ENCODE measurements around the gene NUBP2.

Gene NUBP2

GRCh38 chr16:1808691-1809090 is 25.9 kb downstream of the NUBP2 start:
- no peak for DNase-seq
- no peak for TF ChIP-seq GATA1 (IDR thresholded peaks at IDR 0.05; ENCODE audit: low read depth, low read length)
- TF ChIP-seq POLR2A (IDR thresholded peaks at IDR 0.05; ENCODE audit: low read length): no peak

- no peak for TF ChIP-seq GATA1 (IDR thresholded peaks at IDR 0.05; ENCODE audit: low read depth, low read length)
- no peak for TF ChIP-seq POLR2A (IDR thresholded peaks at IDR 0.05; ENCODE audit: low read length)
- no peak for DNase-seq
Observed at GRCh38 chr16:1809281-1809801, 26.6 kb downstream of the NUBP2 start.

DNA sequence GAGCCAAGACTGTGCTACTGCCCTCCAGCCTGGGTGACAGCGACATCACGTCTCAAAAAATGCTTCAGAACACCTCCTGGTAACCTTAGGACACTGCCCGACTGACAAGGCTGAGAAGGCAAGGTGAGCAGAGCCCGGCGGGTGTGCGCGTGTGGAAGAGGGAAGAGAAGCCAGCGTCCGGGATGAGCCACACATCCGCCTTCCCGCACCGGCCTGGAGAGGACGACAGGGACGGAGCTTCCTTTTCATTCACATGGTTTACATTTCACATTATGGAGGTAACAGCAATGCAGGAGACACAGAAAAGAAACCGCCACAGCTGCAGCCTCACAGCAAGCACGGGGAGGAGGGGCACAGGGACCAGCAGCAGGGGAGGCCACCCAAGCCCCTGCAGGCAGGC is 27.3 kb downstream of the NUBP2 start:
- no peak for DNase-seq
- no peak for TF ChIP-seq GATA1 (IDR thresholded peaks at IDR 0.05; ENCODE audit: low read depth, low read length)
- TF ChIP-seq POLR2A (IDR thresholded peaks at IDR 0.05; ENCODE audit: low read length): no peak

GRCh38 chr16:1810536-1810935 is 27.8 kb downstream of the NUBP2 start:
- TF ChIP-seq POLR2A (IDR thresholded peaks at IDR 0.05; ENCODE audit: low read length) (no peak), GATA1 (IDR thresholded peaks at IDR 0.05; ENCODE audit: low read depth, low read length) (no peak)
- no peak for DNase-seq

- peak; percentile 82 to 84 for DNase-seq
- no peak for TF ChIP-seq GATA1 (IDR thresholded peaks at IDR 0.05; ENCODE audit: low read depth, low read length)
- TF ChIP-seq POLR2A (IDR thresholded peaks at IDR 0.05; ENCODE audit: low read length): no peak
Observed at GRCh38 chr16:1812732-1813163, 30.0 kb downstream of the NUBP2 start.

GRCh38 chr16:1815461-1815860 is 32.7 kb downstream of the NUBP2 start:
- no peak for DNase-seq
- TF ChIP-seq GATA1 (IDR thresholded peaks at IDR 0.05; ENCODE audit: low read depth, low read length) (no peak), POLR2A (IDR thresholded peaks at IDR 0.05; ENCODE audit: low read length) (no peak)

GRCh38 chr16:1816396-1817275 is 33.9 kb downstream of the NUBP2 start:
- TF ChIP-seq POLR2A (IDR thresholded peaks at IDR 0.05; ENCODE audit: low read length): no peak
- no peak for TF ChIP-seq GATA1 (IDR thresholded peaks at IDR 0.05; ENCODE audit: low read depth, low read length)
- DNase-seq: no peak

DNA sequence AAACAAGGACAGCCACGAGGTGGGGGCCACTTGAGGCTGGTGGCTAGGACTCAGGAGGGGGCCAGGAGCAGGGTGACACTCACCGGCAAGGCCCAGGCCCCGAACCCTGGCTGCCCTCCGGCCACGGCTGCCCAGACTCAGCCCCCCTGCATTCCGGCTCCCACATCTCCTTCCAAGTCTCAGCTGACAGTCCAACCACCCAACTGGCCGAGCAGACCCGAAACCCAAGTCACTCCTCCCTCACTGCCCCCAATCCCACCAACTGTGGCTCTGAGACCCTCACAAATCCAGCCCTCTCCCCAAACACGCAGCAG is 34.5 kb downstream of the NUBP2 start:
- TF ChIP-seq GATA1 (IDR thresholded peaks at IDR 0.05; ENCODE audit: low read depth, low read length): no peak
- no peak for TF ChIP-seq POLR2A (IDR thresholded peaks at IDR 0.05; ENCODE audit: low read length)
- no peak for DNase-seq

DNA sequence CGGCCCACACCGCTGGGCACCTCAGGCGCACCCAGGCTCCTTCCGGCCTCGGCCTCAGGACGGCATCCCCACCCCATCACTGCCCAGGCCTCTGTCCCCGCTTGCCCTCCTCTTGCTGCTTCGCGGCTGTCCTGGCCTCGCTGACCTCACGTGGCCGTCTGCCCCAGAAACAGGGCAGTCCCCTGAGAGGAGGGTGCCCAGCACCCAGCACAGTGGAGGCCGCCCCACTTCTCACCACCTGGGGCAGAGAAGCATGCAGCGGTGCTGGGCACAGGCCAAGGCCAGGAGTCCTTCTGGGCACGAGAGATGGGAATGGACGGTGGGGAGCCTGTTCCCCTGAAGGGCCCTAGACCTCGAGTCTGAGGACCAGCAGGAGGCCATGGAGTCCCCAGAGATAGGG is 35.0 kb downstream of the NUBP2 start:
- no peak for TF ChIP-seq GATA1 (IDR thresholded peaks at IDR 0.05; ENCODE audit: low read depth, low read length)
- TF ChIP-seq POLR2A (IDR thresholded peaks at IDR 0.05; ENCODE audit: low read length): no peak
- DNase-seq: no peak

DNA sequence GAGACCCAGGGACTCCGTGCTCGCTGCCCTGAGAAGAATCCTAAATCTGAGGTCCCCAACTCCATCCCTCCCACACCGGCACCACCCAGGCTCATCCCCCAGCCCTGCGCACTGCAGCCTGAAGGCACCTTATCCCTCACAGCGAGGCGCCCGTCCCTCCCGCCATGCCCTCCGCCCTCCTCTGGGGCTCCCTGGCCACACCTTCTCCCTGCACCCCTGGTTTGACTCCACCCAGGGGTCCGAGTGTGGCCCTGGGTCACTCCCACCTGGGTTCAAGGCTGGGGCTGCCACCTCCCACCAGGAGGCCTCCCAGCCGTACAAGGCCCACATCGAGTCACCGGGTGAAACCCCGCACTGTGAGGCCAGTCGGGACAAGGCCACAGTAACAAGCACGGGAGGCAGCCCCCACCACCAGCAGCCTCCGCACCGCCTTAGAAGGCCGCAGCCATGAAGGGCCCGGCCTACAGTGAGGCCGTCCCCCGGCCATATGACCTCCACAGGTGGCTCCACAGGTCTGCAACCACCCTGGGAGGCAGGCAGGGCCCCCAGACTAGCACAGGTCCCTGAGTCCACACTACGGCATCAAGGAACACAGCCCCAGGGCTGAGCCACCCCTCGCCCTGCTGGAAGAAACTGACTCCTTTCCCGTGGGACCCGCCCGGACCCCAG is 35.6 kb downstream of the NUBP2 start:
- TF ChIP-seq GATA1 (IDR thresholded peaks at IDR 0.05; ENCODE audit: low read depth, low read length) (no peak), POLR2A (IDR thresholded peaks at IDR 0.05; ENCODE audit: low read length) (no peak)
- no peak for DNase-seq

DNA sequence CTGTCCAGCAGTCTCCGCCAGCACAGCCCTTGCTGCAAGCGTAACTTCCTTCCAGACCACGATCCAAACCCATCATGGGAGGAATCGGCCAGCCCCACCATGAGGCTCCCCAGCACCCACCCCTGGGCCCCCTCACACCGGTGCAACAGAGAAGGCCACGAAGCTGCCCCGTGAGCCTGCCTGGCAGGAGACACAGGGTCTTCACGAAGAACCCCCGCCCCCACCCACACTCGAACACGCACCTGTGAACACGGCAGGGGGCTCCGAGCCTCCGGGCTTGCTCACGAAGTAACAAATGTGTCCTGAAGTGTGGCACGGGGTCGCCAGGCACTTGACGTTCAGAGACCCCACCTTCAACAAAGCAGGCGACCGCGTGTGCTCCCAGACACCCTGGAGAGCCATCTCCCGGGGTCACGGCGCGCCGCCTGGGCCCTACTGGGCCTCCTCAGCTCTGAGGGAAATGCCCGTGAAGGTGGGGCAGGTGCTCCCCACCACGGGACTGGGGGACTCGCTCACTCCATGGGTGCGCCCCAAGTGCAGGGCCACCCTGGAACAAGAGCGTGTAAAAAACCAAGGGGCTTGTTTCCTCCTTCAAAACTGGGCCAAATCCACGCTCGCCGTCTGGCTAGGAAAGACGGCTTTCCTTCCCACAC is 36.2 kb downstream of the NUBP2 start:
- no peak for DNase-seq
- TF ChIP-seq GATA1 (IDR thresholded peaks at IDR 0.05; ENCODE audit: low read depth, low read length) (no peak), POLR2A (IDR thresholded peaks at IDR 0.05; ENCODE audit: low read length) (no peak)

GRCh38 chr16:1819611-1820010 is 36.9 kb downstream of the NUBP2 start:
- no peak for DNase-seq
- TF ChIP-seq GATA1 (IDR thresholded peaks at IDR 0.05; ENCODE audit: low read depth, low read length): no peak
- no peak for TF ChIP-seq POLR2A (IDR thresholded peaks at IDR 0.05; ENCODE audit: low read length)

DNA sequence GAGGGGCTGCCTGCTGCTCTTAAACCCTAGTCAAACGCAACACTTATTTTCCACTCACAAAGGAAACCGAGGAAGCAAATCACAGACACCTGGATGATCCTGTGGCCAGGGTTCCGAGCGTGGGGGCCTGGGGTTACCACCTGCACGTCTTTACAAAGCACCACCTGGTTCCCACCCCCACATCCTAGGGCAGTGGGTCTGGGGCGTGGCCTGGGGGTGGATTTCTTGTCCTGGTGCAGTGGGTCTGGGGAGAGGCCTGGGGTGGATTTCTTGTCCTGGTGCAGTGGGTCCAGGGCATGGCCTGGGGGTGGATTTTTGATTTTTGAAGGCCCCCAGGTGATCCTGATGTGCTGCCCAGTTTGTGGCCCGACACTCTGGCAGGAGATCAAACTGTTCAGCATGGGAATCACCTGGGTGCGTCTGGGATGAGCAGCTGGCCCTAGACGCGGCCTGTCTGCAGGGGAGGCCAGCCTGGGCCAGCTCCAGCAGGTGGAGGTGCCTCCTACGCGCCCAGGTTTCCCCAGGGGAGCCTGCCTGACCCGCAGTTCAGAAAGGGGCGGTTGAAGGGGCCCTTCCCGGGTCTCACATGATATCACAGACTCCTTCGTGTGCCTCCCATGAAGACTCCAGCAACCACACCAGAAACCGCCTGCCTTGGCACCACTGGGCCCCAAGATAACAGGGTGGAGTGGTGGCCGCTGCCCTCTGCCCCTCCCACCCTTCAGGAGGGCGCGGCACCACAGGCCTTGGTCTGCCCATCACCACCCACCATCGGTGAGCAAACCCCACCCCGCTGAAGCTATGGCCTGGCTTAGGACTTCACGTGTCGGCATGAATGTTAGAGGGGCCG is 37.6 kb downstream of the NUBP2 start:
- TF ChIP-seq POLR2A (IDR thresholded peaks at IDR 0.05; ENCODE audit: low read length): peak; percentile 77
- no peak for TF ChIP-seq GATA1 (IDR thresholded peaks at IDR 0.05; ENCODE audit: low read depth, low read length)
- peak; percentile 75 to 87 for DNase-seq
